Smooth muscle cell (in vitro differentiated cells): Measurements from ENCODE around the gene TMEM107. TPM values are rescaled to one million over a fixed set of nuclear protein-coding genes. Genes with fewer than 3 reads are reported as not detected.

ENCODE experiments used
- DNase-seq: peaks from one replicate; lab custom pipeline; 2025; ENCODE audit not compliant: unreplicated experiment; lab: John Stamatoyannopoulos, UW
- H2AFZ ChIP-seq: fragments of 200-600 bp; sonication (generic); 2 replicates; pipeline ENCODE4 v1.6.0; 2016; ENCODE audit warnings: antibody characterized with exemption, low read depth, mild to moderate bottlenecking
- H3F3A ChIP-seq: fragments of 200-600 bp; sonication (generic); 2 replicates; pipeline ENCODE4 v1.6.0; 2017; ENCODE audit warnings: antibody characterized with exemption, low read depth
- H3K27ac ChIP-seq: fragments of 200-600 bp; sonication (generic); 2 replicates; pipeline ENCODE4 v1.5.1; 2016; ENCODE audit warnings: low read depth, mild to moderate bottlenecking
- H3K27me3 ChIP-seq: fragments of 200-600 bp; sonication (generic); 2 replicates; pipeline ENCODE4 v1.6.1; 2016; ENCODE audit warnings: low read depth, mild to moderate bottlenecking
- H3K36me3 ChIP-seq: fragments of 200-600 bp; sonication (generic); 2 replicates; pipeline ENCODE4 v1.5.1; 2016; ENCODE audit warnings: low read depth
- H3K4me1 ChIP-seq: fragments of 200-600 bp; sonication (generic); 2 replicates; pipeline ENCODE4 v1.5.1; 2016; ENCODE audit warnings: low read depth
- H3K4me2 ChIP-seq: fragments of 200-600 bp; sonication (generic); 2 replicates; pipeline ENCODE4 v1.6.0; 2016; ENCODE audit warnings: mild to moderate bottlenecking
- H3K4me3 ChIP-seq: fragments of 200-600 bp; sonication (generic); 2 replicates; pipeline ENCODE4 v1.5.1; 2016; ENCODE audit warnings: mild to moderate bottlenecking
- H3K79me2 ChIP-seq: fragments of 200-600 bp; sonication (generic); 2 replicates; pipeline ENCODE4 v1.6.0; 2016; ENCODE audit warnings: low read depth, mild to moderate bottlenecking
- H3K9ac ChIP-seq: fragments of 200-600 bp; sonication (generic); 2 replicates; pipeline ENCODE4 v1.6.0; 2016; ENCODE audit warnings: low read depth
- H3K9me3 ChIP-seq: fragments of 200-600 bp; sonication (generic); replicated peaks from 2 replicates; pipeline ENCODE4 v1.5.1; 2016; ENCODE audit warnings: low read depth
- H4K20me1 ChIP-seq: fragments of 200-600 bp; sonication (generic); 2 replicates; pipeline ENCODE4 v1.6.0; 2016; ENCODE audit warnings: low read depth
- CTCF ChIP-seq: fragments of 200-600 bp; sonication (generic); IDR thresholded peaks from 2 replicates; pipeline ENCODE4 v1.5.1; 2017; ENCODE audit warnings: borderline replicate concordance, mild to moderate bottlenecking, antibody characterized with exemption; ENCODE audit not compliant: insufficient read depth, poor library complexity, severe bottlenecking
- WGBS: methylation state at CpG from one replicate; pipeline ENCODE4 v1.1.7; 2016; ENCODE audit warnings: low lambda C conversion rate; 5-methylcytosine and 5-hydroxymethylcytosine counted together
- polyA plus RNA-seq: library from polyadenylated mRNA; unstranded; fragments of >200 nt; fragmentation: Nextera tagmentation; extraction: Ambion mirVana; gene quantifications from 2 replicates; pipeline ENCODE4 v1.2.1, GENCODE V29; 2016
- total RNA-seq: library from RNA; depleted of rRNA; stranded (reverse); fragments of >200 nt; gene quantifications from 2 replicates; pipeline ENCODE4 v1.2.3, GENCODE V29; 2014

The TMEM107 gene
- total and polyA plus RNA-seq, 2 experiments from 2014 or later: 36.0 to 66.7 TPM

DNA sequence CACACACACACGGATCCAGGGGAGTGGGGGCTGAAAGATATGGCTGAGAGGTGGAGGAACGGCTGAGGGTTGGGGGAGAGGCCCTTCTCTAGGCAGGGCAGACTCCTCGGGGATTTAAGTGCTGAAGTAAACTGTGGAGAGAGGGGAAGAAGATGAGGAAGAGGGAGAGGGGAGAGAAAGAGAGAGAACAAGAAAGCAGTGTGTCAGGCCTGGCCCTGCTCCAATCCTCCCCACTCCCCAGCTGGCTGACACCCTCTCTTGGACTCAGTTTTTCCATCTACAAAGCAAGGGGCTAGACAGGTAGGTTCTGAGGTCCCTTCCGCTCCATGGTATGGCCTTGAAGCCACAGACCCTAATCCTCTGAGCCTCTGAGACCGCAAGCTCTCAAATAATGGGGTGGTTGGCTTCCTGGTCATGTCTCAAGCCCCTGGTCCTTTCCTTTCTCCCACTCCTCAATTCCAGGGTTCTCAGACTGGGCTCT is 15.4 kb downstream of the TMEM107 start:
- 88% methylated on average over 5 of the region's 5 CpGs for WGBS
- H3K79me2 ChIP-seq: peaks cover 17% of the 10 kb centered on the region
- no peaks in the 10 kb centered on the region for H3K9me3 ChIP-seq
- H3F3A ChIP-seq: peaks cover 5% of the 10 kb centered on the region
- peak overlapping the region; percentile 57 for H3K27ac ChIP-seq
- H4K20me1 ChIP-seq: peaks cover 14% of the 10 kb centered on the region
- no peak overlapping the region for H3K4me2 ChIP-seq
- no peaks in the 10 kb centered on the region for H3K27me3 ChIP-seq
- TF ChIP-seq CTCF: no peak
- H3K4me3 ChIP-seq: no peak overlapping the region
- no peaks in the 10 kb centered on the region for H3K36me3 ChIP-seq
- no peak overlapping the region for H3K9ac ChIP-seq
- DNase-seq: no peak
- peaks cover 22% of the 10 kb centered on the region for H3K4me1 ChIP-seq
- no peak overlapping the region for H2AFZ ChIP-seq

GRCh38 chr17:8160224-8160577 is 16.0 kb downstream of the TMEM107 start:
- Histone ChIP-seq H3K4me3 (no peak overlapping the region), H3K4me1 (peaks cover 22% of the 10 kb centered on the region), H3F3A (peaks cover 5% of the 10 kb centered on the region), H3K79me2 (peaks cover 17% of the 10 kb centered on the region), H2AFZ (no peak overlapping the region), H4K20me1 (peaks cover 20% of the 10 kb centered on the region), H3K4me2 (no peak overlapping the region), H3K9me3 (no peaks in the 10 kb centered on the region), H3K36me3 (no peaks in the 10 kb centered on the region), H3K27me3 (no peaks in the 10 kb centered on the region), H3K27ac (no peak overlapping the region), H3K9ac (no peak overlapping the region)
- TF ChIP-seq CTCF: no peak
- 90% methylated on average over 4 of the region's 4 CpGs for WGBS
- no peak for DNase-seq

DNA sequence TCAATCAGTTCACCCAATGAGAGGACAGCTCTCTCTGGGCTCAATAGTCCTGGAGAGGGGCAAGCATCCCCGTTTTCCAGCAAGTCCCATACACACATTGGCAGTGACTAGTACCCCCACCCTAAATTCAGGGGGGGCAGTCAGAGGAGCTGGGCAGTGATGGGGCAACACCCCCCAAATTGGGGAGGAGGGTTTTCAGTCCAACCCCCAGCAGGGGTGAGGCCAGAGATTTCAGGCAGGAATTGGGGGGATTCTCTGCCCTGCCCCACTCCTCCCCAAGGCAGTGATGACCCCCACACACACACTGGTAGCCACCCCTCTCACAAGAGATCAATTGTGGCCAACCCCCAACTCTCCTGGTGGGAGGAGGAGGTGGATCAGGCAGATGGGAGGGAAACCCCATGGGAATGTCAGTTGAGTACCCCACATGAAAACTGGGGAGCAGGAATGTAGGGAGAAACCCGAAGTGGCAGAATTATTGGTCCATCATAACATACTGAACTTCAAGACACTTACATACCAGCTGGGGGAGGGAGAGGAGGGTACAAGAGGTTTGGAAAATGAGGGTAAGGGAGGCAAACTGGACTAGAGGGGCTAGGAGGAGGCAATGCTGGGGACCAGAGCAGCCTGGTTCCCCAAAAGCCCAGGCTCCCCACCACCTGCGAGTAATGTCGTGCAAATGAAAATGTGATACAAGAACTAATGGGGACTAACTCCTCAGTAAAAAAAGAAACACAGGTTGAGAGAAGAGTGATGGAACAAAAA is 16.5 kb downstream of the TMEM107 start:
- Histone ChIP-seq H3K27me3 (no peaks in the 10 kb centered on the region), H3F3A (peaks cover 5% of the 10 kb centered on the region), H2AFZ (no peak overlapping the region), H3K4me3 (no peak overlapping the region), H3K27ac (no peak overlapping the region), H3K4me1 (peaks cover 25% of the 10 kb centered on the region), H3K9ac (no peak overlapping the region), H3K9me3 (no peaks in the 10 kb centered on the region), H4K20me1 (peaks cover 23% of the 10 kb centered on the region), H3K4me2 (no peak overlapping the region), H3K36me3 (no peaks in the 10 kb centered on the region), H3K79me2 (peaks cover 17% of the 10 kb centered on the region)
- DNase-seq: no peak
- WGBS: 96% methylated on average over 4 of the region's 4 CpGs
- TF ChIP-seq CTCF: no peak

- no peaks in the 10 kb centered on the region for H3K36me3 ChIP-seq
- no peak for DNase-seq
- H2AFZ ChIP-seq: no peak overlapping the region
- H3K9me3 ChIP-seq: no peaks in the 10 kb centered on the region
- H3K27me3 ChIP-seq: no peaks in the 10 kb centered on the region
- peaks cover 5% of the 10 kb centered on the region for H3F3A ChIP-seq
- H3K27ac ChIP-seq: no peak overlapping the region
- peaks cover 23% of the 10 kb centered on the region for H4K20me1 ChIP-seq
- no peak overlapping the region for H3K9ac ChIP-seq
- no peak overlapping the region for H3K4me3 ChIP-seq
- H3K4me2 ChIP-seq: no peak overlapping the region
- TF ChIP-seq CTCF: no peak
- peaks cover 17% of the 10 kb centered on the region for H3K79me2 ChIP-seq
- 71% methylated on average over 3 of the region's 3 CpGs for WGBS
- peaks cover 21% of the 10 kb centered on the region for H3K4me1 ChIP-seq
Measured at GRCh38 chr17:8159032-8159400, 17.2 kb downstream of the TMEM107 start.
